GM12878 (cell line): ENCODE data around the gene SLX4IP. TPM values are rescaled to one million over a fixed set of nuclear protein-coding genes. Genes with fewer than 3 reads are reported as not detected.

ENCODE experiments used
- ATAC-seq: fragments of 200-7000 bp; cut with Tn5 transposase; 3 replicates; pipeline ENCODE4 v1.9.1; 2020; ENCODE audit warnings: mild to moderate bottlenecking, moderate library complexity
- BruUV-seq: library from RNA; stranded (reverse); fragments of 400-500 nt; replicated peaks from 2 replicates; lab custom pipeline; 2021; lab: Mats Ljungman, UMichigan
- CTCF ChIA-PET: fragments of 300-600 bp; sonication (Branson Sonifier 250); formaldehyde crosslinking; extraction: SDS; loops from one replicate; lab custom pipeline; 2021; ENCODE audit warnings: inconsistent platforms; lab: Yijun Ruan, JAX
- POLR2A ChIA-PET: fragments of 350-600 bp; formaldehyde crosslinking; extraction: SDS; loops from one replicate; lab custom pipeline; 2021; ENCODE audit warnings: inconsistent platforms; lab: Charles Lee
- RAD21 ChIA-PET: fragments of 300-600 bp; sonication (Branson Sonifier 250); formaldehyde crosslinking; loops from one replicate; lab custom pipeline; 2023; ENCODE audit warnings: antibody characterized with exemption; ENCODE audit not compliant: unreplicated experiment; lab: Charles Lee
- SMC1A ChIA-PET: fragments of 300-600 bp; sonication (Branson Sonifier 250); formaldehyde crosslinking; loops from one replicate; lab custom pipeline; 2023; ENCODE audit not compliant: unreplicated experiment, uncharacterized antibody; lab: Charles Lee
- DNase-seq: peaks from one replicate; pipeline ENCODE4 v3.0.0-alpha.2; 2011; ENCODE audit warnings: low read depth, low spot score
- FAIRE-seq: peaks from 3 replicates; lab custom pipeline; 2011; peaks lifted over from hg19 to GRCh38; lab: Jason Lieb, UNC
- H2AFZ ChIP-seq: 2 replicates; pipeline ENCODE4 v1.6.0; 2011; ENCODE audit warnings: low read depth, low read length, control low read depth; ENCODE audit not compliant: control insufficient read depth
- H3K27ac ChIP-seq: 2 replicates; pipeline ENCODE4 v1.5.1; 2011; ENCODE audit warnings: control low read depth; ENCODE audit not compliant: control insufficient read depth, insufficient read depth
- H3K27me3 ChIP-seq, 2 experiments: replicated peaks in 1 of 2; 2 replicates each; pipeline versions ENCODE4 v1.6.0 to v1.6.1; 2011; ENCODE audit warnings: low read length in 1 of 2; ENCODE audit not compliant: control insufficient read depth in 2 of 2, insufficient read depth in 2 of 2
- H3K36me3 ChIP-seq, 2 experiments: 2 replicates each; pipeline ENCODE4 v1.5.1; 2011; ENCODE audit warnings: low read length in 1 of 2; ENCODE audit not compliant: control insufficient read depth in 2 of 2, insufficient read depth in 2 of 2
- H3K4me1 ChIP-seq: 2 replicates; pipeline ENCODE4 v1.6.1; 2011; ENCODE audit warnings: mild to moderate bottlenecking, low read length, moderate library complexity, mixed read lengths; ENCODE audit not compliant: control insufficient read depth, insufficient read depth
- H3K4me2 ChIP-seq: 2 replicates; pipeline ENCODE4 v1.6.0; 2011; ENCODE audit warnings: control low read depth; ENCODE audit not compliant: control insufficient read depth, insufficient read depth
- H3K4me3 ChIP-seq: fragments of 200-600 bp; sonication (generic); 2 replicates; pipeline ENCODE4 v1.5.1; 2016
- H3K79me2 ChIP-seq: 2 replicates; pipeline ENCODE4 v1.6.0; 2011; ENCODE audit warnings: low read length; ENCODE audit not compliant: control insufficient read depth, insufficient read depth
- H3K9ac ChIP-seq: 2 replicates; pipeline ENCODE4 v1.8.0; 2011; ENCODE audit warnings: low read length, control low read depth, mixed read lengths; ENCODE audit not compliant: control insufficient read depth, insufficient read depth
- H3K9me3 ChIP-seq: replicated peaks from 3 replicates; pipeline ENCODE4 v1.5.1; 2011; ENCODE audit warnings: mild to moderate bottlenecking, low read length; ENCODE audit not compliant: control insufficient read depth, insufficient read depth
- H4K20me1 ChIP-seq: 2 replicates; pipeline ENCODE4 v1.6.0; 2011; ENCODE audit not compliant: control insufficient read depth, insufficient read depth
- BRCA1 ChIP-seq: IDR thresholded peaks from 2 replicates; pipeline ENCODE4 v1.6.1; 2011; ENCODE audit warnings: low read depth, low read length, improper control_type of control experiment
- FOS ChIP-seq: IDR thresholded peaks from 3 replicates; pipeline ENCODE4 v1.6.1; 2011; ENCODE audit warnings: borderline replicate concordance; ENCODE audit not compliant: insufficient read length; ENCODE audit errors: extremely low read depth
- HDAC6 ChIP-seq: fragments of 200-600 bp; sonication (generic); IDR thresholded peaks from one replicate; pipeline ENCODE4 v1.8.0; 2017; ENCODE audit warnings: antibody characterized with exemption; ENCODE audit not compliant: unreplicated experiment
- HDGF ChIP-seq: fragments of 450-650 bp; IDR thresholded peaks from 2 replicates; pipeline ENCODE4 v1.6.1; 2016; ENCODE audit warnings: antibody characterized with exemption
- KLF5 ChIP-seq: fragments of 450-650 bp; IDR thresholded peaks from 2 replicates; pipeline ENCODE4 v1.6.1; 2014; ENCODE audit warnings: mild to moderate bottlenecking; ENCODE audit not compliant: partially characterized antibody
- NBN ChIP-seq: fragments of 450-650 bp; IDR thresholded peaks from 2 replicates; pipeline ENCODE4 v1.6.1; 2016
- NFYA ChIP-seq: IDR thresholded peaks from 2 replicates; pipeline ENCODE4 v1.6.1; 2011; ENCODE audit warnings: low read depth, mild to moderate bottlenecking, low read length, improper control_type of control experiment, borderline replicate concordance
- WGBS: methylation state at CpG from one replicate; pipeline ENCODE4 v1.1.6; 2016; ENCODE audit warnings: low lambda C conversion rate; ENCODE audit not compliant: insufficient replicate concordance, insufficient coverage; ENCODE audit errors: missing lambda C conversion rate; 5-methylcytosine and 5-hydroxymethylcytosine counted together
- in situ Hi-C: fragments of 300-500 bp; cut with MboI; formaldehyde crosslinking; loops from 9 replicates; pipeline ENCODE4 v1.14.3; 2018; ENCODE audit warnings: mixed read lengths
- intact Hi-C: fragments of 100-400 bp; cut with micrococcal nuclease; formaldehyde crosslinking; loops from one replicate; pipeline ENCODE4 v1.14.2; 2022; ENCODE audit not compliant: unreplicated experiment
- polyA plus RNA-seq, 11 experiments: library from polyadenylated mRNA; depleted of rRNA in 4 of 11; unstranded in 6 of 11; stranded (reverse) in 5 of 11; fragments of >200 nt; fragmentation: Nextera tagmentation in 4 of 11; fragmentation: Illumina TruSeq in 1 of 11; extraction: Ambion mirVana in 4 of 11; extraction: Trizol in 1 of 11; gene quantifications; 1 replicate in 1 of 11; 2 replicates in 10 of 11; pipeline versions ENCODE4 v1.2.1 to v1.2.3, GENCODE V29; 2011 to 2016; ENCODE audit warnings: inconsistent platforms in 2 of 11, missing spikeins in 2 of 11, low read depth in 1 of 11
- total RNA-seq, 4 experiments: library from RNA; depleted of rRNA in 3 of 4; stranded (reverse); fragments of >200 nt in 3 of 4; fragmentation: Illumina TruSeq in 1 of 4; extraction: Trizol in 1 of 4; gene quantifications; 2 replicates each; pipeline versions ENCODE4 v1.2.1 to v1.2.3, GENCODE V29; 2013 to 2021
- TF ChIP-seq, protein P1 (sequence below): fragments of 450-650 bp; IDR thresholded peaks from 2 replicates; pipeline ENCODE4 v1.6.1; 2017; ENCODE audit warnings: mild to moderate bottlenecking, moderate library complexity

Gene SLX4IP
- total and polyA plus RNA-seq, 10 of the 15 experiments (the other 5 are each of a cell fraction or from before 2014, with no cell fraction given): 2.2 to 11.0 (median 6.3) TPM

DNA sequence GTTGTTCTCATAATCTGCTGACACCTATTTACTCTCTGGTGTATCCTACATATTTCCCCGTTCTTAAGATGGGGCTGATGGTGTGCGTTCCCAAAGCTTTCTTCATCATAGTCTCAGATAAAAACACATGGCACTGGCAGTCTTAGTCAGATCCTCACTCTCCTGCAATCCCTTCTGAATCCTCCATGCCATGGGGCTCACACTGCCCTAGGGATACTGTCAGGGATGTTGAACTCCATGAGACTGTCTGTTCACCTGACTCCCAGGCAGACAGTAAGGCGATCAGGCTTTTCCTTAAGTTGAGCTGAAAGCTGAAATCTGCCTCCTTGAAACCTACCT lies 76.0 kb downstream of the SLX4IP start:
- TSS peak; percentile 85 for BruUV-seq
- Histone ChIP-seq H2AFZ (peak overlapping the region; percentile 40), H3K4me2 (peak overlapping the region; percentile 85), H3K36me3 (no peaks in the 10 kb centered on the region), H3K4me3 (no peak overlapping the region; the same call in 1 of the 2 replicates), H3K9ac (peak overlapping the region; percentile 68), H3K9me3 (no peaks in the 10 kb centered on the region)
- FAIRE-seq: no peak
- ChIA-PET RAD21 (interaction anchor here (0.6 to 5.9 kb wide), 12 partner anchors 10 to 163 kb away, joined by 3 to 77 read pairs (median 4); partner anchors contain the start of genes JAG1 and MKKS), CTCF (interaction anchor here (0.7 to 7.5 kb wide), 5 partner anchors 26 to 86 kb away, joined by 3 to 46 read pairs (median 5); no protein-coding TSS in a partner anchor)
- intact Hi-C loops: loop anchor here (2.0 to 5.0 kb wide), 2 partner anchors 34 to 79 kb away; partner anchors contain the start of gene MKKS
- 60% methylated on average over 3 of the region's 3 CpGs for WGBS
- ATAC-seq: peak; percentile 24
- no peak for TF ChIP-seq NBN
- peak; percentile 28; the same call in 1 of the 2 replicates for TF ChIP-seq HDGF
- TF ChIP-seq, all 136 proteins: peak for 1
- in situ Hi-C loops: no loop called here
- no peaks in the 10 kb centered on the region for H3K27me3 ChIP-seq
- peak overlapping the region; percentile 87 for H3K27ac ChIP-seq
- peaks cover 32% of the 10 kb centered on the region for H3K4me1 ChIP-seq
- peaks cover 5% of the 10 kb centered on the region for H3K79me2 ChIP-seq
- SMC1A ChIA-PET: interaction anchor here (0.7 to 8.8 kb wide), 13 partner anchors 15 to 708 kb away, joined by 3 to 76 read pairs (median 4); no protein-coding TSS in a partner anchor
- no peaks in the 10 kb centered on the region for H4K20me1 ChIP-seq
- POLR2A ChIA-PET: interaction anchor here (0.6 to 1.3 kb wide), 4 partner anchors 10 to 160 kb away, joined by 3 to 5 read pairs (median 4); no protein-coding TSS in a partner anchor
- DNase-seq: no peak

DNA sequence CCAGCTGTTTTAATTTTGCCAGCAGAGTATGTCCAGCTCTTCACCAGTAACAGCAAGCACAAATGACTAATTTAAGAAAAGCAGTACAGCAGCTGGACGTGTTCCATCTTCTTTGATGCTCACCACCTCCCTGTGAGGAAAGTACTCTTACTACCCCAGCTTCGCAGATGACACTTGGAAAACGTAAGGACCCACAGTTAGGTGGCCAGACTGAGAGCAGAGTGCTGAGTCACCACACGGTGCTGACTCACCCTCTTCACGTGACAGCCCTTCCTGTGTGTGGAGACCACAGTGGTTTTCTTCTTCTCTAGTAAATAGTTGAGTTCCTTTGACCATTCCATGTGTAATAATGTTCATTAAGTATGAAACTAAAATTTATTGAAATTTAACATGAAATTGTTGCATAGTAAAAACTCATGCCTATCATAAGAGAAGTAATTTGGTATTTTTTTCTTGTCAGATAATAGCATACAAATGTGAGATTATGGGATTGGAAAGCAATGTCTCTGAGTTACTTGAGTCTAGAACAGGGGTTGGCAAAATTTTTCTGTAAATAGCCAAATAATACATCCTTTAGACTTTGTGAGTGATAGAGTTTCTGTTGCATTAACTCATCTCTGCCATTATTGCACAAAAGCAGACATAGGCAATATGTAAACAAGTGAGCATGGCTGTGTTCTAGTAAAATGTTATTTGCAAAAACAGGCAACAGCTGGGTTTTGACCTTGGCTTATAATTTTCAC lies 76.6 kb downstream of the SLX4IP start:
- Histone ChIP-seq H4K20me1 (no peaks in the 10 kb centered on the region), H2AFZ (peak overlapping the region; percentile 40), H3K4me3 (no peak overlapping the region; the same call in 1 of the 2 replicates), H3K9ac (peak overlapping the region; percentile 68), H3K27me3 (no peaks in the 10 kb centered on the region), H3K36me3 (no peaks in the 10 kb centered on the region), H3K4me1 (peaks cover 32% of the 10 kb centered on the region), H3K9me3 (no peaks in the 10 kb centered on the region), H3K4me2 (peak overlapping the region; percentile 85), H3K79me2 (peaks cover 5% of the 10 kb centered on the region), H3K27ac (peak overlapping the region; percentile 87)
- in situ Hi-C loops (no loop called here), intact Hi-C loops (loop anchor here (2.0 to 5.0 kb wide), 2 partner anchors 35 to 79 kb away; partner anchors contain the start of gene MKKS)
- CTCF ChIA-PET: interaction anchor here (0.7 to 7.5 kb wide), 7 partner anchors 9 to 87 kb away, joined by 3 to 46 read pairs (median 4); no protein-coding TSS in a partner anchor
- ATAC-seq (peak; percentile 98), FAIRE-seq (peak; percentile 88), DNase-seq (peak; percentile 94)
- POLR2A ChIA-PET: interaction anchor here (0.6 to 1.4 kb wide), 5 partner anchors 10 to 160 kb away, joined by 3 to 6 read pairs (median 5); no protein-coding TSS in a partner anchor
- BruUV-seq: no TSS peak
- RAD21 ChIA-PET: interaction anchor here (0.6 to 5.9 kb wide), 12 partner anchors 9 to 162 kb away, joined by 3 to 77 read pairs (median 4); partner anchors contain the start of genes JAG1 and MKKS
- SMC1A ChIA-PET: interaction anchor here (0.7 to 8.8 kb wide), 14 partner anchors 12 to 707 kb away, joined by 3 to 76 read pairs (median 4); no protein-coding TSS in a partner anchor
- 1% methylated on average over 5 of the region's 5 CpGs for WGBS
- TF ChIP-seq HDAC6 (no peak), KLF5 (no peak), NFYA (no peak), BRCA1 (no peak), FOS (no peak)
- TF ChIP-seq, protein P1, sequence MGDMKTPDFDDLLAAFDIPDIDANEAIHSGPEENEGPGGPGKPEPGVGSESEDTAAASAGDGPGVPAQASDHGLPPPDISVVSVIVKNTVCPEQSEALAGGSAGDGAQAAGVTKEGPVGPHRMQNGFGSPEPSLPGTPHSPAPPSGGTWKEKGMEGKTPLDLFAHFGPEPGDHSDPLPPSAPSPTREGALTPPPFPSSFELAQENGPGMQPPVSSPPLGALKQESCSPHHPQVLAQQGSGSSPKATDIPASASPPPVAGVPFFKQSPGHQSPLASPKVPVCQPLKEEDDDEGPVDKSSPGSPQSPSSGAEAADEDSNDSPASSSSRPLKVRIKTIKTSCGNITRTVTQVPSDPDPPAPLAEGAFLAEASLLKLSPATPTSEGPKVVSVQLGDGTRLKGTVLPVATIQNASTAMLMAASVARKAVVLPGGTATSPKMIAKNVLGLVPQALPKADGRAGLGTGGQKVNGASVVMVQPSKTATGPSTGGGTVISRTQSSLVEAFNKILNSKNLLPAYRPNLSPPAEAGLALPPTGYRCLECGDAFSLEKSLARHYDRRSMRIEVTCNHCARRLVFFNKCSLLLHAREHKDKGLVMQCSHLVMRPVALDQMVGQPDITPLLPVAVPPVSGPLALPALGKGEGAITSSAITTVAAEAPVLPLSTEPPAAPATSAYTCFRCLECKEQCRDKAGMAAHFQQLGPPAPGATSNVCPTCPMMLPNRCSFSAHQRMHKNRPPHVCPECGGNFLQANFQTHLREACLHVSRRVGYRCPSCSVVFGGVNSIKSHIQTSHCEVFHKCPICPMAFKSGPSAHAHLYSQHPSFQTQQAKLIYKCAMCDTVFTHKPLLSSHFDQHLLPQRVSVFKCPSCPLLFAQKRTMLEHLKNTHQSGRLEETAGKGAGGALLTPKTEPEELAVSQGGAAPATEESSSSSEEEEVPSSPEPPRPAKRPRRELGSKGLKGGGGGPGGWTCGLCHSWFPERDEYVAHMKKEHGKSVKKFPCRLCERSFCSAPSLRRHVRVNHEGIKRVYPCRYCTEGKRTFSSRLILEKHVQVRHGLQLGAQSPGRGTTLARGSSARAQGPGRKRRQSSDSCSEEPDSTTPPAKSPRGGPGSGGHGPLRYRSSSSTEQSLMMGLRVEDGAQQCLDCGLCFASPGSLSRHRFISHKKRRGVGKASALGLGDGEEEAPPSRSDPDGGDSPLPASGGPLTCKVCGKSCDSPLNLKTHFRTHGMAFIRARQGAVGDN: peak; percentile 61; the same call in 1 of the 2 replicates
